ENCODE results near the gene CD99L2. TPM values are rescaled to one million over a fixed set of nuclear protein-coding genes. Genes with fewer than 3 reads are reported as not detected.

The CD99L2 gene
- total RNA-seq, 4 donors from 2014 or later, result 97.2 to 122 (median 112) TPM

DNA sequence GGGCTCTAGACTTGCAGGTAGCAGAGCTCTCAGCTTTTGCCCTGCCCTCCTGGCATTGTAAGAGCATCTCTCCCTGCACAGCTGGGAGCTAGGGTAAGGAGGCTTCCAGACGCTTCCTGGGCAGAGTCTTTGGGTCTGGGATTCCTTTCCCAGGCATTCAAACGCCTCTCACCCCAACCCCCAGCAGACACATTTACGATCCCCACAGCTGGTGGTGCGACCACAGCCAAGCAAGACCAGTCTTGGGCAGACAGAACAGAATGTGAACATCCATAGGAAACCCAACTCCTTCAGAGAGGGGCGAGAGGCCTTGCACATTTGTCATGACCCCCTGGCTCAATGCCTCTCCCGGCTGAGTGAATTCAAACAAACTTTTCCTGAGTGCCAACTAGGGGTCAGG is 38.1 kb upstream of the CD99L2 start:
- DNase-seq (ENCODE audit: low spot score in 2 of 2), result no peak
- no peaks in the 10 kb centered on the region for H3K36me3 ChIP-seq
- no peaks in the 10 kb centered on the region for H3K9me3 ChIP-seq
- H3K27ac ChIP-seq, result no peak overlapping the region
- H3K4me3 ChIP-seq, result no peak overlapping the region
- WGBS, 2 donors, result 44 to 46% methylated on average over 6 of the region's 6 CpGs
- no peaks in the 10 kb centered on the region for H3K4me1 ChIP-seq
- TF ChIP-seq EP300 (IDR thresholded peaks at IDR 0.05) (no peak), POLR2A (IDR thresholded peaks at IDR 0.05) (no peak)
- TF ChIP-seq, protein P1, sequence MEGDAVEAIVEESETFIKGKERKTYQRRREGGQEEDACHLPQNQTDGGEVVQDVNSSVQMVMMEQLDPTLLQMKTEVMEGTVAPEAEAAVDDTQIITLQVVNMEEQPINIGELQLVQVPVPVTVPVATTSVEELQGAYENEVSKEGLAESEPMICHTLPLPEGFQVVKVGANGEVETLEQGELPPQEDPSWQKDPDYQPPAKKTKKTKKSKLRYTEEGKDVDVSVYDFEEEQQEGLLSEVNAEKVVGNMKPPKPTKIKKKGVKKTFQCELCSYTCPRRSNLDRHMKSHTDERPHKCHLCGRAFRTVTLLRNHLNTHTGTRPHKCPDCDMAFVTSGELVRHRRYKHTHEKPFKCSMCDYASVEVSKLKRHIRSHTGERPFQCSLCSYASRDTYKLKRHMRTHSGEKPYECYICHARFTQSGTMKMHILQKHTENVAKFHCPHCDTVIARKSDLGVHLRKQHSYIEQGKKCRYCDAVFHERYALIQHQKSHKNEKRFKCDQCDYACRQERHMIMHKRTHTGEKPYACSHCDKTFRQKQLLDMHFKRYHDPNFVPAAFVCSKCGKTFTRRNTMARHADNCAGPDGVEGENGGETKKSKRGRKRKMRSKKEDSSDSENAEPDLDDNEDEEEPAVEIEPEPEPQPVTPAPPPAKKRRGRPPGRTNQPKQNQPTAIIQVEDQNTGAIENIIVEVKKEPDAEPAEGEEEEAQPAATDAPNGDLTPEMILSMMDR (IDR thresholded peaks at IDR 0.05), result no peak
- no peaks in the 10 kb centered on the region for H3K27me3 ChIP-seq

DNA sequence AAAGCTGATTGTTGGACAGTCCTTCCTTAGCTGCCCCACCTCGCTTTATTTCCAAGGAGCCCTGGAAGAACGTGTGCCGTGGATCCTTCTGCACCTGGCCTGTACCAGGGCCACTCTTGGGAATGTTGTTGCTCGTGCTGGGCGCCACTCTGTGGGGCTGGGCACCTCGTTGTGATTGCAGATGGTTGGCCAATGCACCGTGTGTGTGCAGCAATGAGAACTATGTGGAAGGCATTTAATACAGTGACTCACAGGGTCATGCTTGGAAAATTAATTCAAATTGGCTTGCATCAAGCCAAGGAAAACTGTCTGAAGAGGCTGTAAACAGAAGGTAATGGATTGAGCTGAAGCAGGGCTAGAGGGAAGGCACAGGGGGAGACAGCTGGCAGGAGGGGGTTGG is 37.0 kb upstream of the CD99L2 start:
- H3K4me1 ChIP-seq, result no peaks in the 10 kb centered on the region
- TF ChIP-seq EP300 (IDR thresholded peaks at IDR 0.05), result no peak
- TF ChIP-seq POLR2A (IDR thresholded peaks at IDR 0.05), result no peak
- TF ChIP-seq, protein P1 (IDR thresholded peaks at IDR 0.05), result no peak
- no peaks in the 10 kb centered on the region for H3K36me3 ChIP-seq
- H3K27me3 ChIP-seq, result no peaks in the 10 kb centered on the region
- no peak overlapping the region for H3K4me3 ChIP-seq
- H3K27ac ChIP-seq, result no peak overlapping the region
- no peaks in the 10 kb centered on the region for H3K9me3 ChIP-seq
- 50 to 62% methylated on average over 4 to 7 of the region's 7 CpGs for WGBS, 2 donors
- no peak for DNase-seq (ENCODE audit: low spot score in 2 of 2)

DNA sequence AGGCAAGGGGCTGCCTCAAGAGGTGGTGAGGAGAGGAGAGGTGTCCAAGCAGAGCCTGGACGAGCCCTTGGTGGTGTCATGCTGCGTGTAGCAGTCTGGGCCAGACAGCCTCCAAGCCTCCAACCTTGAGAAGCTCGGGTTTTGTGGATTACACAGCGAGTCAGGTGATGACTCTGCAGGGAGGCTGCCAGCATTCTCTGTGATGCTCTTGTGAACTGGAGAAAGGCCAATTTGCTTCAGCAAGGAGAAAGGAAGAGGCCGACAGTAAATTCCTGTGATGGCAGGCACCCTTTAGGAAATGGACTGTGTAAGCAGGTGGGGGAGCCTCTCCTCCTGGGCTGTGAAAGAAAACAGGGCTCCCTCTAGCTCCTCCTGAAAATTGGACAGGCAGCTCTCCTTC is 36.0 kb upstream of the CD99L2 start:
- WGBS, 2 donors, result 19 to 24% methylated on average over 4 to 5 of the region's 5 CpGs
- DNase-seq (ENCODE audit: low spot score in 2 of 2), result no peak
- Histone ChIP-seq H3K36me3 (no peaks in the 10 kb centered on the region), H3K27ac (no peak overlapping the region), H3K4me3 (no peak overlapping the region), H3K27me3 (no peaks in the 10 kb centered on the region), H3K4me1 (no peaks in the 10 kb centered on the region), H3K9me3 (no peaks in the 10 kb centered on the region)
- TF ChIP-seq POLR2A (IDR thresholded peaks at IDR 0.05) (no peak), EP300 (IDR thresholded peaks at IDR 0.05) (no peak)
- TF ChIP-seq, protein P1 (IDR thresholded peaks at IDR 0.05), result no peak

DNA sequence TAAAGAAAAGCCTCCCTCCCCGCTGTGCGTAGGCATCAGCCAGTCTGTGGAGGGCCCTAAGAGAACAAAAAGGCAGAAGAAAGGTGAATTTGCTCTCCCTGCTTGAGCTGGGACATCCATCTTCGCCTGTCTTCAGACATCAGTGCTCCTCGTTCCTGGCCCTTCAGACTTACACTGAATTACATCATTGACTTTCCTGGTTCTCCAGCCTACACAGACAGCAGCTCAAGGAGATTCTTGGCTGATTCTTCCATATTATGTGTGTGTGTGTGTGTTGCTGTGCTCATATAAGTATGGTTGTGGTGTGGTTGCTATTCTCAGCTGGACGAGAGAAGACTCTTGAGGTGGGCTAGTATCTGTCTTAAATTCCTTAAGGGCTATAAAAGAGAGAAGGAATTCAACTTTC is 35.5 kb upstream of the CD99L2 start:
- H3K9me3 ChIP-seq, result no peaks in the 10 kb centered on the region
- no peaks in the 10 kb centered on the region for H3K36me3 ChIP-seq
- no peak for DNase-seq (ENCODE audit: low spot score in 2 of 2)
- no peaks in the 10 kb centered on the region for H3K27me3 ChIP-seq
- no peaks in the 10 kb centered on the region for H3K4me1 ChIP-seq
- H3K4me3 ChIP-seq, result no peak overlapping the region
- TF ChIP-seq EP300 (IDR thresholded peaks at IDR 0.05), result no peak
- TF ChIP-seq, protein P1 (IDR thresholded peaks at IDR 0.05), result no peak
- TF ChIP-seq POLR2A (IDR thresholded peaks at IDR 0.05), result no peak
- 56 to 65% methylated on average over 5 of the region's 5 CpGs for WGBS, 2 donors
- H3K27ac ChIP-seq, result no peak overlapping the region

DNA sequence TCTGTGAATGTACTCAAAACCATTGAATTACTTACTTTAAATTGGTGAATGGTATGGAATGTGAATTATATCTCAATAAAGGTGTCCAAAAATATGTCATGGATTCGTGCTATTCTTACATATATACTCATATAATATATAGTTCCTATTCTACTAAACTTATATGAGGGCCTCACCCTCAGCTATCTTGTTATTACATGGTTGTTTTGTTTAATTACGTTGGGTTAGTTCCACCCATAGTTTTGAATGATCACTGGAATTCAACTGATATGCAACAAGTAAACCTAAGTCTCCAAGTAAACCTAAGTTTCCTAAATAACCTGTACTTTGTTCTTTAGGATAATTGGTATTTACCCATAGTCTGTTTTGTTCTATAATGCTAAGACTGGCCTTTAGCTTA is 30.6 kb upstream of the CD99L2 start:
- Histone ChIP-seq H3K27me3 (no peaks in the 10 kb centered on the region), H3K9me3 (no peaks in the 10 kb centered on the region), H3K36me3 (no peaks in the 10 kb centered on the region), H3K4me1 (no peaks in the 10 kb centered on the region), H3K4me3 (no peak overlapping the region), H3K27ac (no peak overlapping the region)
- no peak for DNase-seq (ENCODE audit: low spot score in 2 of 2)
- WGBS, 2 donors, result 65 to 78% methylated on average over 2 of the region's 2 CpGs
- TF ChIP-seq, protein P1 (IDR thresholded peaks at IDR 0.05), result no peak
- TF ChIP-seq EP300 (IDR thresholded peaks at IDR 0.05) (no peak), POLR2A (IDR thresholded peaks at IDR 0.05) (no peak)

Data from tibial nerve (tissue), 4 donors.